Measurements from ENCODE around the gene PDILT.

Gene PDILT

GRCh38 chr16:20369452-20370054 is 35.0 kb downstream of the PDILT start:
- no peak for TF ChIP-seq CTCF (IDR thresholded peaks at IDR 0.05)

GRCh38 chr16:20364051-20364450 is 40.5 kb downstream of the PDILT start:
- no peak for TF ChIP-seq CTCF (IDR thresholded peaks at IDR 0.05)

GRCh38 chr16:20363191-20363590 is 41.3 kb downstream of the PDILT start:
- no peak for TF ChIP-seq CTCF (IDR thresholded peaks at IDR 0.05)

- no peak for TF ChIP-seq CTCF (IDR thresholded peaks at IDR 0.05)
Measured at GRCh38 chr16:20359997-20360396, 44.5 kb downstream of the PDILT start.

GRCh38 chr16:20355114-20355782 is 49.3 kb downstream of the PDILT start:
- TF ChIP-seq CTCF (IDR thresholded peaks at IDR 0.05), result no peak

GRCh38 chr16:20353379-20353778 is 51.2 kb downstream of the PDILT start:
- no peak for TF ChIP-seq CTCF (IDR thresholded peaks at IDR 0.05)

GRCh38 chr16:20352615-20353014 is 51.9 kb downstream of the PDILT start, which contains the start of gene UMOD:
TSS of gene UMOD (minus strand) at chr16:20352715. CDS start at chr16:20350737, 1,978 bp downstream.
- no peak for TF ChIP-seq CTCF (IDR thresholded peaks at IDR 0.05)

All from LNCAP (cell line).